SK-N-SH (cell line): ENCODE results near the gene AHCTF1. TPM values are rescaled to one million over a fixed set of nuclear protein-coding genes. Genes with fewer than 3 reads are reported as not detected.
"Not testable (repeated sequence)": the region's sequence is repeated elsewhere in the genome, so short reads cannot be mapped to it uniquely, and the experiment has no call there.

ENCODE experiments used
- CTCF ChIA-PET: fragments of 300-600, 350-600 bp; formaldehyde crosslinking; extraction: SDS; loops from one replicate; lab custom pipeline; 2021; lab: Yijun Ruan, JAX
- POLR2A ChIA-PET: fragments of 350-600 bp; sonication (Branson Sonifier 250); formaldehyde crosslinking; extraction: SDS; loops from one replicate; lab custom pipeline; 2020; ENCODE audit warnings: antibody characterized with exemption, inconsistent platforms; lab: Yijun Ruan, JAX
- DNase-seq: peaks from one replicate; pipeline ENCODE4 v3.0.0; 2012
- H2AFZ ChIP-seq: fragments of 200-600 bp; sonication (generic); 2 replicates; pipeline ENCODE4 v1.8.1; 2016; ENCODE audit warnings: antibody characterized with exemption, mild to moderate bottlenecking, low read depth
- H3F3A ChIP-seq: fragments of 200-600 bp; sonication (generic); replicated peaks from 2 replicates; pipeline ENCODE3; 2016; ENCODE audit warnings: antibody characterized with exemption, mild to moderate bottlenecking; ENCODE audit not compliant: insufficient read depth
- H3K27ac ChIP-seq, 2 experiments: fragments of 200-500 bp in 1 of 2; fragments of 200-600 bp in 1 of 2; sonication (Bioruptor generic) in 1 of 2; sonication (generic), shearing (Covaris generic) in 1 of 2; 2 replicates each; pipeline versions ENCODE4 v1.5.1 to v1.6.1; 2014 to 2016; ENCODE audit warnings: low read depth in 2 of 2, inconsistent platforms in 1 of 2, low read length in 1 of 2, mild to moderate bottlenecking in 1 of 2, mixed read lengths in 1 of 2
- H3K27me3 ChIP-seq: fragments of 200-600 bp; sonication (generic), shearing (Covaris generic); 2 replicates; pipeline ENCODE4 v1.6.1; 2016; ENCODE audit warnings: mixed run types; ENCODE audit not compliant: insufficient read depth
- H3K36me3 ChIP-seq, 2 experiments: fragments of 200-500 bp in 1 of 2; fragments of 200-600 bp in 1 of 2; sonication (Bioruptor generic) in 1 of 2; sonication (generic) in 1 of 2; replicated peaks in 1 of 2; 2 replicates each; pipeline versions ENCODE3 to v1.5.1; 2014 to 2016; ENCODE audit warnings: low read length in 1 of 2, mild to moderate bottlenecking in 1 of 2; ENCODE audit not compliant: insufficient read depth in 2 of 2, control insufficient read depth in 1 of 2
- H3K4me1 ChIP-seq, 2 experiments: fragments of 200-500 bp in 1 of 2; fragments of 200-600 bp in 1 of 2; sonication (Bioruptor generic) in 1 of 2; sonication (generic), shearing (Covaris generic) in 1 of 2; 2 replicates each; pipeline versions ENCODE4 v1.5.1 to v1.6.1; 2014 to 2016; ENCODE audit warnings: low read depth in 1 of 2, low read length in 1 of 2, mixed run types in 1 of 2; ENCODE audit not compliant: insufficient read depth in 2 of 2, control insufficient read depth in 1 of 2
- H3K4me2 ChIP-seq: fragments of 200-600 bp; sonication (generic), shearing (Covaris generic); 2 replicates; pipeline ENCODE4 v1.6.1; 2017; ENCODE audit warnings: mixed run types
- H3K4me3 ChIP-seq, 2 experiments: fragments of 200-500 bp in 1 of 2; fragments of 200-600 bp in 1 of 2; sonication (Bioruptor generic) in 1 of 2; sonication (generic), shearing (Covaris generic) in 1 of 2; 2 replicates each; pipeline versions ENCODE4 v1.5.1 to v1.8.1; 2014 to 2016; ENCODE audit warnings: low read depth in 2 of 2, inconsistent platforms in 1 of 2, low read length in 1 of 2, mild to moderate bottlenecking in 1 of 2, mixed read lengths in 1 of 2, moderate library complexity in 1 of 2
- H3K79me2 ChIP-seq: fragments of 200-600 bp; sonication (generic); 2 replicates; pipeline ENCODE4 v1.8.1; 2017; ENCODE audit warnings: mild to moderate bottlenecking; ENCODE audit not compliant: insufficient read depth
- H3K9ac ChIP-seq: fragments of 200-600 bp; sonication (generic); 2 replicates; pipeline ENCODE4 v1.6.1; 2017; ENCODE audit warnings: mixed run types
- H3K9me2 ChIP-seq: fragments of 200-600 bp; sonication (generic); 2 replicates; pipeline ENCODE4 v1.6.1; 2017; ENCODE audit warnings: mixed run types
- H3K9me3 ChIP-seq: fragments of 200-600 bp; sonication (generic); 2 replicates; pipeline ENCODE4 v1.6.1; 2017; ENCODE audit warnings: mixed run types, mild to moderate bottlenecking, moderate library complexity
- H4K20me1 ChIP-seq: fragments of 200-600 bp; sonication (generic); 2 replicates; pipeline ENCODE4 v1.6.1; 2017; ENCODE audit warnings: mild to moderate bottlenecking, mixed run types; ENCODE audit not compliant: insufficient read depth
- ELF1 ChIP-seq: IDR thresholded peaks from 2 replicates; pipeline ENCODE4 v1.4.0; 2012
- EP300 ChIP-seq, 2 experiments: IDR thresholded peaks; 2 replicates each; pipeline versions ENCODE4 v1.4.0 to v1.6.1; 2012; ENCODE audit warnings: borderline replicate concordance in 1 of 2, low read depth in 1 of 2, low read length in 1 of 2
- EZH2phosphoT487 ChIP-seq: fragments of 200-600 bp; sonication (generic); IDR thresholded peaks from 2 replicates; pipeline ENCODE4 v1.6.1; 2017; ENCODE audit warnings: low read depth, mixed run types, mild to moderate bottlenecking, antibody characterized with exemption, moderate library complexity, borderline replicate concordance
- FOSL2 ChIP-seq: IDR thresholded peaks from 2 replicates; pipeline ENCODE4 v1.4.0; 2012; ENCODE audit warnings: low read depth, mild to moderate bottlenecking, moderate library complexity, borderline replicate concordance
- FOXJ3 ChIP-seq: sonication (generic); formaldehyde crosslinking; IDR thresholded peaks from 2 replicates; pipeline ENCODE4 v1.5.1; 2020; ENCODE audit warnings: mild to moderate bottlenecking, missing genetic modification reagents
- FOXM1 ChIP-seq: IDR thresholded peaks from 2 replicates; pipeline ENCODE4 v1.4.0; 2012; ENCODE audit warnings: low read depth, mild to moderate bottlenecking
- GABPA ChIP-seq: IDR thresholded peaks from 2 replicates; pipeline ENCODE4 v1.4.0; 2012; ENCODE audit warnings: low read depth, mild to moderate bottlenecking
- MEF2A ChIP-seq: IDR thresholded peaks from 2 replicates; pipeline ENCODE4 v1.4.0; 2012; ENCODE audit warnings: low read depth, borderline replicate concordance
- PBX3 ChIP-seq: IDR thresholded peaks from 2 replicates; pipeline ENCODE4; 2012
- RAD21 ChIP-seq: IDR thresholded peaks from 2 replicates; pipeline ENCODE4 v1.6.1; 2012; ENCODE audit warnings: mild to moderate bottlenecking, low read length
- RCOR1 ChIP-seq: fragments of 150-350 bp; IDR thresholded peaks from 2 replicates; pipeline ENCODE4 v1.6.1; 2017; ENCODE audit warnings: antibody characterized with exemption, low read length
- RFX5 ChIP-seq: IDR thresholded peaks from 2 replicates; pipeline ENCODE4 v1.6.1; 2012; ENCODE audit warnings: mild to moderate bottlenecking, improper control_type of control experiment, low read length
- RXRA ChIP-seq: IDR thresholded peaks from 2 replicates; pipeline ENCODE4 v1.4.0; 2012; ENCODE audit warnings: low read depth, mild to moderate bottlenecking, borderline replicate concordance
- SIN3A ChIP-seq: IDR thresholded peaks from 2 replicates; pipeline ENCODE4 v1.6.1; 2012; ENCODE audit warnings: low read depth, mild to moderate bottlenecking, low read length, moderate library complexity, borderline replicate concordance
- SMC3 ChIP-seq: IDR thresholded peaks from 2 replicates; pipeline ENCODE4 v1.6.1; 2012; ENCODE audit warnings: low read depth, low read length, improper control_type of control experiment
- TCF12 ChIP-seq: IDR thresholded peaks from 2 replicates; pipeline ENCODE4 v1.4.0; 2012
- TEAD4 ChIP-seq: IDR thresholded peaks from 2 replicates; pipeline ENCODE4 v1.4.0; 2012; ENCODE audit warnings: mild to moderate bottlenecking, borderline replicate concordance; ENCODE audit not compliant: insufficient read depth
- ZBTB33 ChIP-seq: IDR thresholded peaks from 2 replicates; pipeline ENCODE4 v1.4.0; 2012; ENCODE audit warnings: low read depth, borderline replicate concordance
- WGBS: methylation state at CpG from one replicate; pipeline ENCODE4 v1.1.6; 2017; ENCODE audit warnings: low lambda C conversion rate; 5-methylcytosine and 5-hydroxymethylcytosine counted together
- polyA plus RNA-seq, 3 experiments: library from polyadenylated mRNA; depleted of rRNA; stranded (reverse); fragments of >200 nt; gene quantifications; 2 replicates each; pipeline ENCODE4 v1.2.3, GENCODE V29; 2012
- TF ChIP-seq, protein P1 (sequence below): fragments of 150-350 bp; IDR thresholded peaks from 2 replicates; pipeline ENCODE4 v1.6.1; 2016; ENCODE audit warnings: mild to moderate bottlenecking, low read depth, low read length

Gene AHCTF1
- polyA plus RNA-seq, 1 of the 3 experiments (the other 2 are of a cell fraction): 8.5 TPM

GRCh38 chr1:246865921-246866320 is 65.8 kb downstream of the AHCTF1 start:
- peaks cover 76 to 77% of the 10 kb centered on the region in 2 experiments for H3K36me3 ChIP-seq
- no peak overlapping the region for H2AFZ ChIP-seq
- no peak overlapping the region for H3K27ac ChIP-seq
- no peak for DNase-seq
- no peaks in the 10 kb centered on the region; a peak in 1 of 4 replicates for H3K4me1 ChIP-seq
- H3F3A ChIP-seq: peaks cover 15% of the 10 kb centered on the region
- no peak overlapping the region for H3K4me2 ChIP-seq
- no peak for TF ChIP-seq RCOR1
- TF ChIP-seq EZH2phosphoT487: no peak
- TF ChIP-seq ZBTB33: no peak
- TF ChIP-seq SIN3A: no peak
- no peak for TF ChIP-seq GABPA
- no peak for TF ChIP-seq ELF1
- no peak for TF ChIP-seq MEF2A
- no peak for TF ChIP-seq RAD21
- TF ChIP-seq RXRA: no peak
- no peak for TF ChIP-seq TEAD4
- TF ChIP-seq TCF12: no peak
- no peak for TF ChIP-seq FOXM1
- TF ChIP-seq PBX3: no peak
- TF ChIP-seq FOXJ3 (CRISPR knock-in tag): no peak
- TF ChIP-seq EP300 (IDR thresholded peaks at IDR 0.05; ENCODE audit: borderline replicate concordance in 1 of 2, low read depth in 1 of 2, low read length in 1 of 2): no peak
- no peak for TF ChIP-seq RFX5
- no peak for TF ChIP-seq FOSL2
- TF ChIP-seq, protein P1, sequence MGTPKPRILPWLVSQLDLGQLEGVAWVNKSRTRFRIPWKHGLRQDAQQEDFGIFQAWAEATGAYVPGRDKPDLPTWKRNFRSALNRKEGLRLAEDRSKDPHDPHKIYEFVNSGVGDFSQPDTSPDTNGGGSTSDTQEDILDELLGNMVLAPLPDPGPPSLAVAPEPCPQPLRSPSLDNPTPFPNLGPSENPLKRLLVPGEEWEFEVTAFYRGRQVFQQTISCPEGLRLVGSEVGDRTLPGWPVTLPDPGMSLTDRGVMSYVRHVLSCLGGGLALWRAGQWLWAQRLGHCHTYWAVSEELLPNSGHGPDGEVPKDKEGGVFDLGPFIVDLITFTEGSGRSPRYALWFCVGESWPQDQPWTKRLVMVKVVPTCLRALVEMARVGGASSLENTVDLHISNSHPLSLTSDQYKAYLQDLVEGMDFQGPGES: no peak
- TF ChIP-seq SMC3: no peak
- H3K27me3 ChIP-seq: no peaks in the 10 kb centered on the region
- ChIA-PET POLR2A (no interaction called here), CTCF (no interaction called here)
- H3K79me2 ChIP-seq: peaks cover 21% of the 10 kb centered on the region
- H3K9me2 ChIP-seq: no peaks in the 10 kb centered on the region; the same call in 1 of the 2 replicates
- H3K4me3 ChIP-seq: no peak overlapping the region
- WGBS: 91% methylated on average over 2 of the region's 2 CpGs
- no peaks in the 10 kb centered on the region for H3K9me3 ChIP-seq
- H3K9ac ChIP-seq: no peak overlapping the region
- H4K20me1 ChIP-seq: no peaks in the 10 kb centered on the region

- H3K4me3 ChIP-seq, CTCF ChIA-PET, H2AFZ ChIP-seq, H3K27ac ChIP-seq, H3K27me3 ChIP-seq, H4K20me1 ChIP-seq, H3K9me3 ChIP-seq, H3K4me1 ChIP-seq, DNase-seq, H3K4me2 ChIP-seq, H3K79me2 ChIP-seq, H3K9ac ChIP-seq, POLR2A ChIA-PET, H3K9me2 ChIP-seq: not testable (repeated sequence)
- Histone ChIP-seq H3F3A (peaks cover 15% of the 10 kb centered on the region), H3K36me3 (peaks cover 77 to 79% of the 10 kb centered on the region in 2 experiments)
- WGBS: 96% methylated on average over 9 of the region's 9 CpGs
These were observed 68.0 kb downstream of the AHCTF1 start for GRCh38 chr1:246863791-246864190.
